ENCODE results near the gene COLEC11.
A peak's percentile ranks its signal among the peaks of the same experiment; 100 is the strongest.
"Not testable (repeated sequence)": the region's sequence is repeated elsewhere in the genome, so short reads cannot be mapped to it uniquely, and the experiment has no call there.

Gene COLEC11

DNA sequence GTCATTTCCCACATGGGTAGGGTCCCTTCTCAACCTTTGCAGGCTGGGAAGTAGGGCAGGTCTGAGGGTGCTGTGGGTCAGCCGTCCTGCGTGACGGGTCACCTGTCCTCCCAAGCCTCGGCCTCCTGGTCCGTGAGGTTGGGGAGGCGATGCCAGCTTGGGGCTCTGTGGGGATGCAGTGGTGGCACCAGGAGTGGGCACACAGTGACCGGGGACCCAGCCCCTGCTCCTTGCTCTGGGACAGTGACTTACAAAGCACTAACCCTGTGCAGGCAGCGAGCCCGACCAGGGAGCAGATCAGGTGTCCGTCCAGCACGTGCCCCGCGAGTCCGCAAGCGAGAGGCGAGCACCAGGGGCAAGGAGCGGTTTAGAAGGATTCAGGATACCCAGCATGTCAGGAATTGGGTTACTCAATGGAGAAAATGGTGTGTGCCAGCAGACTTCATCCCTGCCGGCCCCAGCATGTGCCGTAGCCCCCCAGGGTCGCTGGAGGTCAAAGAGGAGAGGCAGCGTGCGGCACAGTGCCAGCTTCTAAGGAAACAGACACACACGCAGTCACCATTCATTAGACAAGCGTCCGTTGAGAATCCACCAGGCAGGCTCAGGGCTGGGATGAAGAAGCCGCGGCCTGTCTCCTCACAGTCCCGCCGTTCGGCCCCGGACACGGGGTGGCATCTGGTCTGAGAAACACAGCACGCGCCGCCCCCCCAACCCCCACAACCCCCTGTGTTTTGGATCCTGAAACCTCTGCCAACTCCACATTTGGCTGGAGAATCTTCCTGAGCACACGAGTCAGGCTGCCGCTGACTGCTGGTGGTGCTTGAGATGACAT lies 11.7 kb downstream of the COLEC11 start:
- DNase-seq: no peak

GRCh38 chr2:3608373-3609278 lies 13.7 kb downstream of the COLEC11 start:
- DNase-seq: no peak

GRCh38 chr2:3609279-3609673 lies 14.4 kb downstream of the COLEC11 start:
- DNase-seq: peak in 1 of 2 experiments; percentile 18

- no peak for DNase-seq
Measured at GRCh38 chr2:3610415-3610814, 15.5 kb downstream of the COLEC11 start.

DNA sequence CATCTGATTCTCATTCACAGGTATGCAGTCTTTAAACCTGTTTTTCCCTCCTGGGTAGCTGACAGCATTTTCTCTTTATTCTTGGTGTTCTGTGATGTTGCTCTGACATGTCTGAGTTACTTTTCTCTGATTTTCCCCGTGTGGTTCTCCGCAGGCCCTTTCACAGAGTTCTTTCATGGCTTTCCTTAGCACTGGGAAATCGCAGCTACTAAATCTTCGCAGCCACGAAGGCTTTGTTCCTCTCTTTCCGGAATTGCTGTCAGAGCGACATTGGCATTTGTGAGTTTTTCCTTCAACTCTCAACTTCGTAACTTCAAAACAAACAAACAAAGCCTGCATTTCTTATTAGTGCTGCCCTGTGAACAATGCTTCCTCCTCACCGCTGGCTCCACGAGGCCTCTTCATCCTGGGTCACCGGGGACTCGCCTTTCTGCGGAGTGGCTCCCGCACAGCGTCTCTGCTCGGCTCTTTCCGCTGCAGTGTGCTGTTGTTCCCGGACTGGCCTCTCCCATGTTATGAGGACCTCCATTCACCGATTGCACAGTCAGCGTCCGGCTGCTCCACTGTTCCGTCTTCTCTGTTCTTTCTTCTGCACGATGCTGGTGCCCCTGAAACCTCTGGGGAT lies 16.1 kb downstream of the COLEC11 start:
- DNase-seq: no peak

DNA sequence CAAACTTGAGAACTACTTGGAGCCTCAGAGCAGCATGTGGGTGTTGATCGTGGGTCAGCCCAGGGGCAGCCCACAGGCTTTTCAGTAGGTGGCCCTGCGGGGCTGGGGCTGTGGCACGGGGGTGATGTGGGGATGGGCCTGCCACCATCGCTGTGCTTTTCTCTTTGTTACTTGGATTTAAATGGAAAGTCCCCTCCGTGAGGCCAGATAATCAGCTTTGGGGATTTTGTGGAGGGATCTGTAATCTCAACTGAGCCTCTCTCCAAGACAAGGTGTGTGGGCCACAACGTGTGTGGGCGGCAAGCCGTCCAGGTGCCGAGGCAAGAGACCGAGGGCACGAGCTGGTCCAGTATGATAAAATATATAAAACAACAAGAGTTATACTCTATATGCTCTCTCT lies 16.7 kb downstream of the COLEC11 start:
- no peak for DNase-seq

- DNase-seq: no peak
Measured at GRCh38 chr2:3612639-3613523, 18.0 kb downstream of the COLEC11 start.

DNA sequence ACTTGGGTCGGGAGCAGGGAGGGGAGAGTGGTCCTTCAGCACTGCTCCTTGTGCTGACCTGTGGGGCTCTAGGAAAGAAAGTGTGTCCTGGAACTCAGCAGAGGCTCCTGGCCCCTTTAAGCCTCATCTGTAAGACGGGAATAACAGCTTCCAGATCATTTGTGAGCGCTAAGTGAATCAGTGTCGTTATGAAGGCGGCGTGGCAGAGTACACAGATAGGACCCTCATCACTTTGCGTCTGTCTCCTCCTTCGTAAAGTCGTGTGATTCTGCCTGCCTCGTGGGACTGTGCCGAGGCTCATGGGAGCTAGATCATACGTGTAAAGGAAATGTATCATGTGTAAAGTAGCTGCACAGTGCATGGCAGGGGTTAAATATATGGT lies 18.6 kb downstream of the COLEC11 start:
- DNase-seq: no peak

- not testable (repeated sequence) for DNase-seq
Measured at GRCh38 chr2:3614743-3615142, 19.8 kb downstream of the COLEC11 start.

DNA sequence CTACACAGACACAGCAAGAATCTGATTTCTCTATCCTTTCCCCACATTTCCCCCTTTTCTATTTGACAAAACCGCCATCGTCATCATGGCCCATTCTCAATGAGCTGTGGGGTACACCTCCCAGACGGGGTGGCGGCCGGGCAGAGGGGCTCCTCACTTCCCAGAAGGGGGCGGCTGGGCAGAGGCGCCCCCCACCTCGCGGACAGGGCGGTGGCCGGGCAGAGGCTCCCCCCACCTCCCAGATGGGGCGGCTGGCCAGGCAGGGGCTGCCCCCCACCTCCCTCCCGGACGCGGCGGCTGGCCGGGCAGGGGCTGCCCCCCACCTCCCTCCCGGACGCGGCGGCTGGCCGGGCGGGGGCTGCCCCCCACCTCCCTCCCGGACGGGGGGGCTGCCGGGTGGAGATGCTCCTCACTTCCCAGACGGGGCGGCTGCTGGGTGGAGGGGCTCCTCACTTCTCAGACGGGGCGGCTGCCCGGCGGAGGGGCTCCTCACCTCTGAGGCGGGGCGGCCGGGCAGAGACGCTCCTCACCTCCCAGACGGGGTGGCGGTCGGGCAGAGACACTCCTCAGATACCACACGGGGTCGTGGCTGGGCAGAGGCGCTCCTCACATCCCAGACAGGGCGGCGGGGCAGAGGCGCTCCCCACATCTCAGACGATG lies 20.8 kb downstream of the COLEC11 start:
- not testable (repeated sequence) for DNase-seq

DNA sequence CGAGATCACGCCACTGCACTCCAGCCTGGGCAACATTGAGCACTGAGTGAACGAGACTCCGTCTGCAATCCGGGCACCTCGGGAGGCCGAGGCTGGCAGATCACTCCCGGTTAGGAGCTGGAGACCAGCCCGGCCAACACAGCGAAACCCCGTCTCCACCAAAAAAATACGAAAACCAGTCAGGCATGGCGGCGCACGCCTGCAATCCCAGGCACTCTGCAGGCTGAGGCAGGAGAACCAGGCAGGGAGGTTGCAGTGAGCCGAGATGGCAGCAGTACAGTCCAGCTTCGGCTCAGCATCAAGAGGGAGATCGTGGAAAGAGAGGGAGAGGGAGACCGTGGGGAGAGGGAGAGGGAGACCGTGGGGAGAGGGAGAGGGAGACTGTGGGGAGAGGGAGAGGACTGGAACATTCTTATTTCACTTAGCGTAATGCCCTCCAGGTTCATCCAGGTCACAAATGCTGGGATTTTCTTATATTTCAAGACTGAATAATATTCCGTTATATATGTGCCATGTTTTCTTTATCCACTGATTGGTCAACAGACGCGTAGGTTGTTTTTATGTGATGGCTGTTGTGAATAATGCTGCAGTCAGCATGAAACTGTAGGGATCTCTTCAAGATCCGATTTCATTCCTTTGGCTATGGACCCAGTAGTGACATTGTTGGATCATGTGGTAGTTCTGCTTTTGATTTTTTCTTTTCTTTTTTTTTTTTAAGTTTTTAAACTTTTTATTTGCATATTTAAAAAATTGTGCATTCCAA lies 21.7 kb downstream of the COLEC11 start:
- DNase-seq: not testable (repeated sequence)

- DNase-seq: no peak
Measured at GRCh38 chr2:3617198-3617890, 22.4 kb downstream of the COLEC11 start.

DNA sequence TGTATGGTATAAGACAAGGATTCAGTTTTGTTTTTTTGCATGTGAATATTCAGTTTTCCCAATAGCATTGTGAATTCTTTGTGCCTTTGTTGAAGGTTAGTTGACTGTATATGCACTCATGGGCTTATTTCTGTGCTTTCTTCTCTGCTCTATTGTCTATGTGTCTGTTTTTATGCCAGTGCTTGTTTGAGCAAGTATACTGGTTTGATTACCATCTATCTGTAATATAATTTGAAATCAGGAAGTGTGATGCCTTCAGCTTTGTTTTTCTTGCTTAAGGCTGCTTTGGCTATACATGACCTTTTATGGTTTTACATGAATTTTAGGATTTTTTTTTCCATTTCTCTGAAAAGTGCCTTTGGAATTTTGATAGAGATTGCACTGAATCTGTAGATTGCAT lies 23.5 kb downstream of the COLEC11 start:
- no peak for DNase-seq

DNA sequence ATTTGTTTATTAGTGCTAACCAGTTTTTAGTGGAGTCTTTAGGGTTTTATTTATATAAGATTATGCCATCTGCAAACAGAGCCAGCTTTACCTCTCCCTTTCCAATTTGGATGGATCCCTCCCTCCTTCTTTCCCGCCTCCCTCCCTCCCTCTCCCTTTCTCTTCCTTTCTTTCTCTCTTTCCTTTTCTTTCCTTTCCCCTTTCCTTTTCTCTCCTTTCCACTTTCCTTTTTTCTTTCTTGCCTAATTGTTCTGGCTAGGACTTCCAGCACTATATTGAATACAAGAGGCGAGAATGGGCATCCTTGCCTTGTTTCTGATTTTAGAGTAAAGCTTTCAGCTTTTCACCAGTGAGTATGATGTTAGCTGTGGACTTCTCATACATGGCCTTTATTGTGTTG lies 24.1 kb downstream of the COLEC11 start:
- DNase-seq: no peak

DNA sequence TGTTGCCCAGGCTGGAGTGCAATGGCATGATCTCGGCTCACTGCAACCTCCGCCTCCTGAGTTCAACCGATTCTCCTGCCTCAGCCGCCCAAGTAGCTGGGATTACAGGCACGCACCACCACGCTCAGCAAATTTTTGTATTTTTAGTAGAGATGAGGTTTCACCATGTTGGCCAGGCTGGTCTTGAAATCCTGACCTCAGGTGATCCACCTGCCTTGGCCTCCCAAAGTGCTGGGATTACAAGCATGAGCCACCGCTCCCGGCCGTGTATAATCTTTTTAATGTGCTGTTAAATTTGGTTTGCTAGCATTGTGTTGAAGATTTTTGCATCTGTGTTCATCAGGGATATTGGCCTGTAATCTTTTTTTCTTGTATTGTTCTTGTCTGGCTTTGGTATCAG lies 24.7 kb downstream of the COLEC11 start:
- DNase-seq: not testable (repeated sequence)

DNA sequence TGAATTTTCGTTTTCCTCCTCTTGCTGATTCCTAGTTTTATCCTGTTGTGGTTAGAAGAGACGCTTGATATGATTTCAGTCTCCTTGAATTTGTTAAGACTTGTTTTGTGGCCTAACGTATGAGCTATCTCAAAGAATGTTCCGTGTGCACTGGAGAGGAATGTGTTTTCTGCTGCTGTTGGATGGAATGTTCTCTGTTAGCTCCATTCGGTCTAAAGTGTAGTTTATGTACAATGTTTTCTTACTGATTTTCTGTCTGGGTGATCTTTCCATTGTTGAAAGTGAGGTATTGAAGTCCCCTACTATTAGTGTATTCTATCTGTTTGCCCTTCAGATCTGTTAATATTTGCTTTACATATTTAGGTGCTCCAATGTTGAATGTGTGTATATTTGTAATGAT lies 25.9 kb downstream of the COLEC11 start:
- no peak for DNase-seq

- no peak for DNase-seq
Measured at GRCh38 chr2:3622967-3623366, 28.1 kb downstream of the COLEC11 start.

DNA sequence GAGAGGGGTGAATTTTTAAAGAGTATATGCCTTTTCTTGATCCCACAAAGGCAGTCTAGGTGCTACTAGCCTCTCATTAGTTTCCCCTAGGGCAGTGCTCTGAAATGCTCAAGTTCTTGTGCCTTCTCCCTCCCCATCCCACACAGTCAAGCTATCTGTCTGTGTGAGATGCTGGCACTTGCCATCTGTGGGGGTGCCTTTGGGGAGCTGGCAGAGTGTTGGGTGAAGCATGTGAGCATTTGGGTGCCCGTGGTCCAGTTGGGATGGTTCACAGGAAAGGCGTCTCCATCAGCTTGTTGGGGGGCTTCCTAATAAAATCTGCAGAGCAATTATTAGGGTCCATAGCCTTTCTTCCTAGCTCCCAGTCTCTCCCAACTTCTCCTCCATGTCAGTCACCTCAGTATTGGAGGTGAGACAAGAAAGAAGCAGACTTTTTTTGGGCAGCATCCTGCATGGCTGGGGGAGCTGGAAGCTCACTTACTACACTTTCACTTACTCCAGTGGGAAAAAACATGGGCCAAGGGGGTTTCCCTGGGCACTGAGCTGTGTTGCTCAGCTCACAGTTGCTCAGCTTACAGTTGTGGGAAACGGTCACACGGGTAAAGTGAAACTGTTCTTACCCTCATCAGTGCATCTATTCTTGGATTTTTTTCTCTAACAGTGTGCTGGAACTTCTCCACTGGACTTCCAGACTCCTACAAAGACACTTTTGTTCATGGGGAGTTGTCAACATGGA lies 29.3 kb downstream of the COLEC11 start:
- DNase-seq: no peak

- DNase-seq: no peak
Measured at GRCh38 chr2:3625186-3625585, 30.3 kb downstream of the COLEC11 start.

All from NCI-H2081 (cell line).